WTC11 (cell line): ENCODE results near the gene CCDC198. TPM values are rescaled to one million over a fixed set of nuclear protein-coding genes. Genes with fewer than 3 reads are reported as not detected.

Source experiments
- ATAC-seq: fragments of 200-7000 bp; cut with Tn5 transposase; 2 replicates; pipeline ENCODE4 v1.10.0; 2021; ENCODE audit warnings: mild to moderate bottlenecking, moderate library complexity
- CTCF ChIA-PET: fragments of 300-600 bp; sonication (Branson Sonifier 250); formaldehyde crosslinking; loops from one replicate; lab custom pipeline; 2021; ENCODE audit warnings: antibody characterized with exemption; lab: Charles Lee
- POLR2A ChIA-PET: fragments of 350-600 bp; sonication (Branson Sonifier 250); formaldehyde crosslinking; loops from one replicate; lab custom pipeline; 2021; ENCODE audit warnings: antibody characterized with exemption; lab: Charles Lee
- DNase-seq: peaks from one replicate; pipeline ENCODE4 v3.0.0; 2021; ENCODE audit warnings: low spot score
- H3K27ac Mint-ChIP-seq: 2 replicates; pipeline ENCODE4 v1.8.0; 2021; ENCODE audit warnings: mixed read lengths
- H3K27me3 Mint-ChIP-seq: 2 replicates; pipeline ENCODE4 v1.8.0; 2021; ENCODE audit warnings: low read depth, mild to moderate bottlenecking, moderate library complexity, mixed read lengths
- H3K36me3 Mint-ChIP-seq: 2 replicates; pipeline ENCODE4 v1.8.0; 2021; ENCODE audit warnings: mixed read lengths
- H3K4me1 Mint-ChIP-seq: 2 replicates; pipeline ENCODE4 v1.8.0; 2022; ENCODE audit warnings: mixed read lengths
- H3K4me3 Mint-ChIP-seq: 2 replicates; pipeline ENCODE4 v1.8.0; 2021; ENCODE audit warnings: mild to moderate bottlenecking, moderate library complexity, mixed read lengths
- H3K9me3 Mint-ChIP-seq: 2 replicates; pipeline ENCODE4 v1.8.0; 2021; ENCODE audit warnings: mixed read lengths
- IRF2 ChIP-seq: sonication (generic); formaldehyde crosslinking; IDR thresholded peaks from 2 replicates; pipeline ENCODE4 v1.8.0; 2022; ENCODE audit warnings: low read depth, missing genetic modification reagents, borderline replicate concordance
- MYBL2 ChIP-seq: sonication (generic); formaldehyde crosslinking; IDR thresholded peaks from 2 replicates; pipeline ENCODE4 v1.8.1; 2023; ENCODE audit warnings: mild to moderate bottlenecking, moderate library complexity, missing genetic modification reagents
- NFE2L1 ChIP-seq: sonication (generic); formaldehyde crosslinking; IDR thresholded peaks from 2 replicates; pipeline ENCODE4 v1.8.1; 2023; ENCODE audit warnings: missing genetic modification reagents
- NR3C1 ChIP-seq: sonication (generic); formaldehyde crosslinking; conservative IDR thresholded peaks from 2 replicates; pipeline ENCODE4 v1.8.1; 2023; ENCODE audit warnings: low read depth, mild to moderate bottlenecking, missing genetic modification reagents
- PRRX2 ChIP-seq: fragments of 250-450 bp; sonication (Bioruptor Pico); IDR thresholded peaks from 2 replicates; pipeline ENCODE4 v1.8.0; 2021; ENCODE audit warnings: mild to moderate bottlenecking
- SMAD4 ChIP-seq: sonication (generic); formaldehyde crosslinking; IDR thresholded peaks from 2 replicates; pipeline ENCODE4 v1.8.0; 2022; ENCODE audit warnings: mild to moderate bottlenecking, missing genetic modification reagents
- ZNF121 ChIP-seq: sonication (generic); formaldehyde crosslinking; IDR thresholded peaks from 2 replicates; pipeline ENCODE4 v1.8.0; 2023; ENCODE audit warnings: missing genetic modification reagents
- ZNF263 ChIP-seq: sonication (generic); formaldehyde crosslinking; IDR thresholded peaks from 2 replicates; pipeline ENCODE4 v1.8.1; 2022; ENCODE audit warnings: low read depth, mild to moderate bottlenecking, moderate library complexity, missing genetic modification reagents
- ZNF416 ChIP-seq: fragments of 250-450 bp; sonication (Bioruptor Pico); IDR thresholded peaks from 2 replicates; pipeline ENCODE4 v1.9.0; 2021; ENCODE audit warnings: mild to moderate bottlenecking, inconsistent platforms
- total RNA-seq: library from RNA; stranded (reverse); gene quantifications from 3 replicates; pipeline ENCODE4 v1.2.3, GENCODE V29; 2021
- TF ChIP-seq, protein P1 (sequence below): sonication (generic); formaldehyde crosslinking; IDR thresholded peaks from 2 replicates; pipeline ENCODE4 v1.8.0; 2022; ENCODE audit warnings: mild to moderate bottlenecking, missing genetic modification reagents
- TF ChIP-seq, protein P2 (sequence below): sonication (generic); formaldehyde crosslinking; conservative IDR thresholded peaks from 2 replicates; pipeline ENCODE4 v1.8.1; 2022; ENCODE audit warnings: mild to moderate bottlenecking, missing genetic modification reagents
- TF ChIP-seq, protein P3 (sequence below): sonication (generic); formaldehyde crosslinking; IDR thresholded peaks from 2 replicates; pipeline ENCODE4 v1.8.1; 2022; ENCODE audit warnings: low read depth, missing genetic modification reagents, borderline replicate concordance
- TF ChIP-seq, protein P4 (sequence below): sonication (generic); formaldehyde crosslinking; IDR thresholded peaks from 2 replicates; pipeline ENCODE4 v1.8.1; 2022; ENCODE audit warnings: mild to moderate bottlenecking, missing genetic modification reagents, moderate library complexity, borderline replicate concordance
- TF ChIP-seq, protein P5 (sequence below): sonication (generic); formaldehyde crosslinking; IDR thresholded peaks from 2 replicates; pipeline ENCODE4 v1.8.0; 2022; ENCODE audit warnings: mild to moderate bottlenecking, missing genetic modification reagents
- TF ChIP-seq, protein P6 (sequence below): sonication (generic); formaldehyde crosslinking; IDR thresholded peaks from 2 replicates; pipeline ENCODE4 v1.8.0; 2022; ENCODE audit warnings: mild to moderate bottlenecking, missing genetic modification reagents
- TF ChIP-seq, protein P7 (sequence below): sonication (generic); formaldehyde crosslinking; IDR thresholded peaks from 2 replicates; pipeline ENCODE4 v1.8.1; 2023; ENCODE audit warnings: mild to moderate bottlenecking, missing genetic modification reagents

Gene CCDC198
- total RNA-seq, 1 experiment from 2014 or later, result not detected

DNA sequence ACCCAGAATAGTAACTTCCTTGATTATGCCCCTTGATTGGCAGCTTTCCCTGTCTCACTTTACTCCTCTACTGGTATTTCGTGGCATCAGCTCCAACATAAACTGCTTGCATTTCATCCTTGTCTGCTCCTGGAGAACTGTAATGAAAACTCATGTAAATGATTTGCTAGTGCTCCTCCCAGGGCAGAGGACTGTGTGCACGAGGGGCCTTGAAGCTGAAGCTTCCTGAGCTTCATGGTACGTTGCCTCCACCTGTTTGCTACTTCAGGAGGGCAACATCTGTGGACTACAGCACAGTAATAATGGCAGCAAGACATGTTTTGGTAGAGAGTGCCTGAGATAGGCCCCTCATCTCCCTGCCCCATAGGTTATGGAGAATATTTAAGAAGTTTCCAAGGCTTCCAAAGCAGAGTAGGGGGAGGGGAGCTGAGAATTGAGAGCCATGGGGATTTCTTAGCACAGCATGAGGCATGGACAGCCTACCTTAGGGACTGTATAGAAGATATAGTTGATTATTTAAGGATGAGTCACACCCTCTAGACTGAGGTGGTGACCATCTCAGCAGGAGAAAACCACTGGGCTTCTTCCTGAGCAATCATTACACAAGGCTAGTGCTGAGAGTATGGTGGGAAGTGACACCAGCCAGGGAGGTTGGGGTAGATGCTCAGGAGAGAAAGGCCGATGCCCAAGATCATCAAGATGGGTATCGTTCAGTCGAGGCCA lies 29.5 kb downstream of the CCDC198 start:
- ChIA-PET POLR2A (interaction anchor here (0.6 kb wide), 1 partner anchor 61 kb away, joined by 3 read pairs; no protein-coding TSS in a partner anchor), CTCF (no interaction called here)
- ATAC-seq (no peak), DNase-seq (no peak)
- TF ChIP-seq ZNF263 (CRISPR knock-in tag) (no peak), NFE2L1 (CRISPR knock-in tag) (no peak)
- Mint-ChIP-seq H3K4me3 (no peak overlapping the region), H3K4me1 (no peaks in the 10 kb centered on the region), H3K36me3 (no peaks in the 10 kb centered on the region), H3K27ac (no peak overlapping the region), H3K9me3 (peaks cover 17% of the 10 kb centered on the region), H3K27me3 (no peaks in the 10 kb centered on the region)

DNA sequence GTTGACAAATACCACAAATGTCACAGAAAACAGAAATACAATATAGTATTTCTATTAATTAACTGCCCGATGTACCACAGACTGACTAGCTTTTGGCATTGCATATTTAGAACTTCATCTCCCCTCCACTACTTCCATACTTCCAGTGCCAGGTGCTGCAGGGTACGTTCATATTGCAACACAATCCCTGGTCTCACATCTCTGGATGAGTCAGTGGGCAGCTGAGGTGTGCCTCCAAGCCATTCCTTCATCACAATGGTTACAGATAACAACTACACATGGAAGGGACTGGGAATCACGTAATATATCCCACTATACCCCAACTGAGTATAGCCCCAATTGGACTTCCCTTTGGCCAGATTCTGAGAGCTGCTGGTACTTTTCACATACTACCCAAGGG lies 31.1 kb downstream of the CCDC198 start:
- POLR2A ChIA-PET, result no interaction called here
- no peaks in the 10 kb centered on the region for H3K4me1 Mint-ChIP-seq
- no peaks in the 10 kb centered on the region for H3K27me3 Mint-ChIP-seq
- no peak overlapping the region for H3K4me3 Mint-ChIP-seq
- TF ChIP-seq, protein P1, sequence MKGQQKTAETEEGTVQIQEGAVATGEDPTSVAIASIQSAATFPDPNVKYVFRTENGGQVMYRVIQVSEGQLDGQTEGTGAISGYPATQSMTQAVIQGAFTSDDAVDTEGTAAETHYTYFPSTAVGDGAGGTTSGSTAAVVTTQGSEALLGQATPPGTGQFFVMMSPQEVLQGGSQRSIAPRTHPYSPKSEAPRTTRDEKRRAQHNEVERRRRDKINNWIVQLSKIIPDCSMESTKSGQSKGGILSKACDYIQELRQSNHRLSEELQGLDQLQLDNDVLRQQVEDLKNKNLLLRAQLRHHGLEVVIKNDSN, result no peak
- TF ChIP-seq, protein P2, sequence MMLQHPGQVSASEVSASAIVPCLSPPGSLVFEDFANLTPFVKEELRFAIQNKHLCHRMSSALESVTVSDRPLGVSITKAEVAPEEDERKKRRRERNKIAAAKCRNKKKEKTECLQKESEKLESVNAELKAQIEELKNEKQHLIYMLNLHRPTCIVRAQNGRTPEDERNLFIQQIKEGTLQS (CRISPR knock-in tag), result no peak
- no peak for TF ChIP-seq MYBL2 (CRISPR knock-in tag)
- TF ChIP-seq, protein P3, sequence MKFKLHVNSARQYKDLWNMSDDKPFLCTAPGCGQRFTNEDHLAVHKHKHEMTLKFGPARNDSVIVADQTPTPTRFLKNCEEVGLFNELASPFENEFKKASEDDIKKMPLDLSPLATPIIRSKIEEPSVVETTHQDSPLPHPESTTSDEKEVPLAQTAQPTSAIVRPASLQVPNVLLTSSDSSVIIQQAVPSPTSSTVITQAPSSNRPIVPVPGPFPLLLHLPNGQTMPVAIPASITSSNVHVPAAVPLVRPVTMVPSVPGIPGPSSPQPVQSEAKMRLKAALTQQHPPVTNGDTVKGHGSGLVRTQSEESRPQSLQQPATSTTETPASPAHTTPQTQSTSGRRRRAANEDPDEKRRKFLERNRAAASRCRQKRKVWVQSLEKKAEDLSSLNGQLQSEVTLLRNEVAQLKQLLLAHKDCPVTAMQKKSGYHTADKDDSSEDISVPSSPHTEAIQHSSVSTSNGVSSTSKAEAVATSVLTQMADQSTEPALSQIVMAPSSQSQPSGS (CRISPR knock-in tag), result no peak
- TF ChIP-seq, protein P4, sequence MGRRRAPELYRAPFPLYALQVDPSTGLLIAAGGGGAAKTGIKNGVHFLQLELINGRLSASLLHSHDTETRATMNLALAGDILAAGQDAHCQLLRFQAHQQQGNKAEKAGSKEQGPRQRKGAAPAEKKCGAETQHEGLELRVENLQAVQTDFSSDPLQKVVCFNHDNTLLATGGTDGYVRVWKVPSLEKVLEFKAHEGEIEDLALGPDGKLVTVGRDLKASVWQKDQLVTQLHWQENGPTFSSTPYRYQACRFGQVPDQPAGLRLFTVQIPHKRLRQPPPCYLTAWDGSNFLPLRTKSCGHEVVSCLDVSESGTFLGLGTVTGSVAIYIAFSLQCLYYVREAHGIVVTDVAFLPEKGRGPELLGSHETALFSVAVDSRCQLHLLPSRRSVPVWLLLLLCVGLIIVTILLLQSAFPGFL, result no peak
- TF ChIP-seq, protein P5, sequence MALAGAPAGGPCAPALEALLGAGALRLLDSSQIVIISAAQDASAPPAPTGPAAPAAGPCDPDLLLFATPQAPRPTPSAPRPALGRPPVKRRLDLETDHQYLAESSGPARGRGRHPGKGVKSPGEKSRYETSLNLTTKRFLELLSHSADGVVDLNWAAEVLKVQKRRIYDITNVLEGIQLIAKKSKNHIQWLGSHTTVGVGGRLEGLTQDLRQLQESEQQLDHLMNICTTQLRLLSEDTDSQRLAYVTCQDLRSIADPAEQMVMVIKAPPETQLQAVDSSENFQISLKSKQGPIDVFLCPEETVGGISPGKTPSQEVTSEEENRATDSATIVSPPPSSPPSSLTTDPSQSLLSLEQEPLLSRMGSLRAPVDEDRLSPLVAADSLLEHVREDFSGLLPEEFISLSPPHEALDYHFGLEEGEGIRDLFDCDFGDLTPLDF, result no peak
- TF ChIP-seq, protein P6, sequence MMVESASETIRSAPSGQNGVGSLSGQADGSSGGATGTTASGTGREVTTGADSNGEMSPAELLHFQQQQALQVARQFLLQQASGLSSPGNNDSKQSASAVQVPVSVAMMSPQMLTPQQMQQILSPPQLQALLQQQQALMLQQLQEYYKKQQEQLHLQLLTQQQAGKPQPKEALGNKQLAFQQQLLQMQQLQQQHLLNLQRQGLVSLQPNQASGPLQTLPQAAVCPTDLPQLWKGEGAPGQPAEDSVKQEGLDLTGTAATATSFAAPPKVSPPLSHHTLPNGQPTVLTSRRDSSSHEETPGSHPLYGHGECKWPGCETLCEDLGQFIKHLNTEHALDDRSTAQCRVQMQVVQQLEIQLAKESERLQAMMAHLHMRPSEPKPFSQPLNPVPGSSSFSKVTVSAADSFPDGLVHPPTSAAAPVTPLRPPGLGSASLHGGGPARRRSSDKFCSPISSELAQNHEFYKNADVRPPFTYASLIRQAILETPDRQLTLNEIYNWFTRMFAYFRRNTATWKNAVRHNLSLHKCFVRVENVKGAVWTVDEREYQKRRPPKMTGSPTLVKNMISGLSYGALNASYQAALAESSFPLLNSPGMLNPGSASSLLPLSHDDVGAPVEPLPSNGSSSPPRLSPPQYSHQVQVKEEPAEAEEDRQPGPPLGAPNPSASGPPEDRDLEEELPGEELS (CRISPR knock-in tag), result no peak
- no peak for TF ChIP-seq ZNF416 (CRISPR knock-in tag)
- TF ChIP-seq ZNF121, result no peak
- TF ChIP-seq, protein P7, sequence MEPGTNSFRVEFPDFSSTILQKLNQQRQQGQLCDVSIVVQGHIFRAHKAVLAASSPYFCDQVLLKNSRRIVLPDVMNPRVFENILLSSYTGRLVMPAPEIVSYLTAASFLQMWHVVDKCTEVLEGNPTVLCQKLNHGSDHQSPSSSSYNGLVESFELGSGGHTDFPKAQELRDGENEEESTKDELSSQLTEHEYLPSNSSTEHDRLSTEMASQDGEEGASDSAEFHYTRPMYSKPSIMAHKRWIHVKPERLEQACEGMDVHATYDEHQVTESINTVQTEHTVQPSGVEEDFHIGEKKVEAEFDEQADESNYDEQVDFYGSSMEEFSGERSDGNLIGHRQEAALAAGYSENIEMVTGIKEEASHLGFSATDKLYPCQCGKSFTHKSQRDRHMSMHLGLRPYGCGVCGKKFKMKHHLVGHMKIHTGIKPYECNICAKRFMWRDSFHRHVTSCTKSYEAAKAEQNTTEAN (CRISPR knock-in tag), result no peak
- TF ChIP-seq IRF2, result no peak
- no peak for TF ChIP-seq SMAD4 (CRISPR knock-in tag)
- TF ChIP-seq PRRX2, result no peak
- TF ChIP-seq NR3C1 (CRISPR knock-in tag), result no peak
- TF ChIP-seq, all 79 proteins: peak for 0
- no peaks in the 10 kb centered on the region for H3K36me3 Mint-ChIP-seq
- H3K27ac Mint-ChIP-seq, result no peak overlapping the region
- H3K9me3 Mint-ChIP-seq, result 0 out of 2 replicates have a peak, but pooled peaks cover 3% of the 10 kb centered on the region
- CTCF ChIA-PET, result no interaction called here
- DNase-seq (no peak), ATAC-seq (no peak)
